Hepatocyte (in vitro differentiated cells): ENCODE measurements around the gene FAM241A. TPM values are rescaled to one million over a fixed set of nuclear protein-coding genes. Genes with fewer than 3 reads are reported as not detected.

Experiments
- DNase-seq: peaks from one replicate; pipeline ENCODE4 v3.0.0-alpha.2; 2016; ENCODE audit warnings: low spot score
- H2AFZ ChIP-seq: fragments of 200-600 bp; sonication (generic); 2 replicates; pipeline ENCODE4 v1.6.0; 2016; ENCODE audit warnings: antibody characterized with exemption, mild to moderate bottlenecking
- H3K27ac ChIP-seq: fragments of 200-600 bp; sonication (generic); 2 replicates; pipeline ENCODE4 v1.5.1; 2016; ENCODE audit warnings: mild to moderate bottlenecking
- H3K27me3 ChIP-seq: fragments of 200-600 bp; sonication (generic); 2 replicates; pipeline ENCODE4 v1.6.1; 2016
- H3K36me3 ChIP-seq: fragments of 200-600 bp; sonication (generic); replicated peaks from 2 replicates; pipeline ENCODE4 v1.5.1; 2016; ENCODE audit warnings: low read depth; ENCODE audit not compliant: insufficient read depth
- H3K4me1 ChIP-seq: fragments of 200-600 bp; sonication (generic); 2 replicates; pipeline ENCODE4 v1.5.1; 2016; ENCODE audit warnings: mild to moderate bottlenecking, moderate library complexity; ENCODE audit not compliant: insufficient read depth
- H3K4me2 ChIP-seq: fragments of 200-600 bp; sonication (generic); 2 replicates; pipeline ENCODE4 v1.6.0; 2016
- H3K4me3 ChIP-seq: fragments of 200-600 bp; sonication (generic); 2 replicates; pipeline ENCODE4 v1.5.1; 2016; ENCODE audit warnings: mild to moderate bottlenecking
- H3K79me2 ChIP-seq: fragments of 200-600 bp; sonication (generic); 2 replicates; pipeline ENCODE4 v1.6.0; 2017; ENCODE audit warnings: mild to moderate bottlenecking
- H3K9me2 ChIP-seq: fragments of 200-600 bp; sonication (generic); replicated peaks from 2 replicates; pipeline ENCODE4 v1.6.0; 2017; ENCODE audit warnings: mild to moderate bottlenecking; ENCODE audit not compliant: insufficient read depth
- H3K9me3 ChIP-seq: fragments of 200-600 bp; sonication (generic); 2 replicates; pipeline ENCODE4 v1.5.1; 2016; ENCODE audit warnings: low read depth, mild to moderate bottlenecking
- H4K20me1 ChIP-seq: fragments of 200-600 bp; sonication (generic); 2 replicates; pipeline ENCODE4 v1.6.0; 2016; ENCODE audit warnings: mild to moderate bottlenecking; ENCODE audit not compliant: insufficient read depth, poor library complexity, severe bottlenecking
- EZH2 ChIP-seq: fragments of 200-600 bp; sonication (generic); IDR thresholded peaks from 2 replicates; pipeline ENCODE4 v1.6.1; 2016; ENCODE audit warnings: antibody characterized with exemption, mild to moderate bottlenecking, borderline replicate concordance
- EZH2phosphoT487 ChIP-seq: fragments of 200-600 bp; sonication (generic); IDR thresholded peaks from one replicate; pipeline ENCODE4 v1.6.1; 2018; ENCODE audit warnings: antibody characterized with exemption, mild to moderate bottlenecking, low read depth, moderate library complexity; ENCODE audit not compliant: unreplicated experiment, severe bottlenecking
- WGBS: methylation state at CpG from one replicate; pipeline ENCODE4 v1.1.6; 2016; ENCODE audit warnings: low lambda C conversion rate; ENCODE audit errors: missing lambda C conversion rate; 5-methylcytosine and 5-hydroxymethylcytosine counted together
- polyA plus RNA-seq: library from polyadenylated mRNA; unstranded; fragments of >200 nt; fragmentation: Nextera tagmentation; extraction: Ambion mirVana; gene quantifications from 2 replicates; pipeline ENCODE4 v1.2.1, GENCODE V29; 2016
- total RNA-seq: library from RNA; depleted of rRNA; stranded (reverse); fragments of >200 nt; gene quantifications from 2 replicates; pipeline ENCODE4 v1.2.3, GENCODE V29; 2014
- TF ChIP-seq, protein P1 (sequence below): fragments of 200-600 bp; sonication (generic); IDR thresholded peaks from 2 replicates; pipeline ENCODE4 v1.5.1; 2016; ENCODE audit warnings: antibody characterized with exemption, mild to moderate bottlenecking; ENCODE audit not compliant: poor library complexity

FAM241A gene
- total and polyA plus RNA-seq, 2 experiments from 2014 or later, result 2.3 to 3.2 TPM

DNA sequence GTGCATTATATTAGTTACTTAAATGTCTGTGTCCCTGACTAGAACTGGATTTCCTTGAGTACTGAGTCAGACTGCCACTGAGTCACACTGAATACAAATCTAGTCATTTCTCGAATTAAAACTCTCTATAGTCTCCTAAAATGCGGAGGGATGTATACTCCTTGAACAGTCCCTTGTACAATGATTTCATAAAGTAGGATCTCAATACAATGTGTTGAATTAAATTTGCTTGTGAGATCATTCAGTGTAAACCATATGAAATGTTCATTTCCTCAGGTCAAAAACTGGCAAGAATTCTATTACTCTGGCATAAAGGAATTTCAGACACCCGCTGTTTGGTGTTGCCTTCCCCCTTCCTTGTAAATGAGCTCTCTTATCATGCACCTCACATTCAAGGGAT is 17.5 kb upstream of the FAM241A start:
- Histone ChIP-seq H3K36me3 (no peaks in the 10 kb centered on the region), H3K79me2 (no peaks in the 10 kb centered on the region), H3K9me2 (no peaks in the 10 kb centered on the region), H3K4me2 (no peak overlapping the region), H3K4me3 (no peak overlapping the region), H3K9me3 (no peaks in the 10 kb centered on the region), H3K4me1 (no peaks in the 10 kb centered on the region), H4K20me1 (no peaks in the 10 kb centered on the region), H3K27me3 (no peaks in the 10 kb centered on the region), H2AFZ (no peak overlapping the region), H3K27ac (no peak overlapping the region)
- WGBS, result 79% methylated on average over 3 of the region's 3 CpGs
- TF ChIP-seq, protein P1, sequence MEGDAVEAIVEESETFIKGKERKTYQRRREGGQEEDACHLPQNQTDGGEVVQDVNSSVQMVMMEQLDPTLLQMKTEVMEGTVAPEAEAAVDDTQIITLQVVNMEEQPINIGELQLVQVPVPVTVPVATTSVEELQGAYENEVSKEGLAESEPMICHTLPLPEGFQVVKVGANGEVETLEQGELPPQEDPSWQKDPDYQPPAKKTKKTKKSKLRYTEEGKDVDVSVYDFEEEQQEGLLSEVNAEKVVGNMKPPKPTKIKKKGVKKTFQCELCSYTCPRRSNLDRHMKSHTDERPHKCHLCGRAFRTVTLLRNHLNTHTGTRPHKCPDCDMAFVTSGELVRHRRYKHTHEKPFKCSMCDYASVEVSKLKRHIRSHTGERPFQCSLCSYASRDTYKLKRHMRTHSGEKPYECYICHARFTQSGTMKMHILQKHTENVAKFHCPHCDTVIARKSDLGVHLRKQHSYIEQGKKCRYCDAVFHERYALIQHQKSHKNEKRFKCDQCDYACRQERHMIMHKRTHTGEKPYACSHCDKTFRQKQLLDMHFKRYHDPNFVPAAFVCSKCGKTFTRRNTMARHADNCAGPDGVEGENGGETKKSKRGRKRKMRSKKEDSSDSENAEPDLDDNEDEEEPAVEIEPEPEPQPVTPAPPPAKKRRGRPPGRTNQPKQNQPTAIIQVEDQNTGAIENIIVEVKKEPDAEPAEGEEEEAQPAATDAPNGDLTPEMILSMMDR, result no peak
- TF ChIP-seq EZH2phosphoT487 (no peak), EZH2 (no peak)
- DNase-seq, result no peak

DNA sequence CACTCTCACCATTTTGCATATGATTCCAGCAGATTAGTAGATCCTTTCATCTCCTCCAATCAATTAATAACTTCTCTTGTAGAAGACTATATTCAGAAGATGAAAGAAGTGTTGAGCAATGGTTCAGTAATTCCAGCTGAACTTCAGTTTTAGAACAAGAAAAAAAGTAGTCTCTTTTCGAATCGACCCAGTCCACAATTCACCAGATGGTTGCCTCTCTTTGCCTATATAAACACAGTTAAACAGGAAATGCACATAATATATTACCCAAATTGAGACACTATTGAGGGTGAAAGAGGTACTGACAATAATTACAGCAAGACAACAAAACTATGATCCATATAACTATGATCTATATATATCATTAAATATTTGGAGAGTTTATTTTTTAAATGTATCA is 16.8 kb upstream of the FAM241A start:
- H3K36me3 ChIP-seq, result no peaks in the 10 kb centered on the region
- no peak overlapping the region for H3K4me3 ChIP-seq
- H3K9me2 ChIP-seq, result no peaks in the 10 kb centered on the region
- TF ChIP-seq, protein P1, result no peak
- TF ChIP-seq EZH2phosphoT487 (no peak), EZH2 (no peak)
- no peaks in the 10 kb centered on the region for H3K27me3 ChIP-seq
- H3K4me1 ChIP-seq, result peaks cover 3% of the 10 kb centered on the region
- 69% methylated on average over 2 of the region's 2 CpGs for WGBS
- DNase-seq, result no peak
- H3K9me3 ChIP-seq, result no peaks in the 10 kb centered on the region
- H2AFZ ChIP-seq, result no peak overlapping the region
- H3K4me2 ChIP-seq, result no peak overlapping the region
- no peak overlapping the region for H3K27ac ChIP-seq
- no peaks in the 10 kb centered on the region for H3K79me2 ChIP-seq
- no peaks in the 10 kb centered on the region for H4K20me1 ChIP-seq

DNA sequence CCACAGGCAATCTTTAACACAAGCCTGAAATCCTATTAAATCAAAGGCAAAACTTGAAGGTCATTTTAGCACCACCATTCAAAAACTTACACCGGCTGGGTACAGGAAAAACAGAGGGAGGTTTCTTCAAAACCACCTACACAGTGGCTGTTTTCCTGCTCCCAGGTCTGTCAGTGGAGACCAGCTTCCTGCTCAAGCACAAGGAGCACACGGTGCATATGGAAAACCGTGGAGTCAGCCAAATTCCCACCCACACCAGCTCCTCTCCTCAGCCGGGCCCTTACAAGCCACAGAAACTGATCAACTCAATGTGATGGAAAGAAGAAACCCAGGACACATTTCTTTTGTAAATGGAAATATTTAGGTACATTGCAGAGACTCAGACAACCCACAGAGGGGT is 14.3 kb upstream of the FAM241A start:
- no peak overlapping the region for H3K27ac ChIP-seq
- no peak overlapping the region for H3K4me3 ChIP-seq
- H4K20me1 ChIP-seq, result no peaks in the 10 kb centered on the region
- no peaks in the 10 kb centered on the region for H3K79me2 ChIP-seq
- WGBS, result 14% methylated on average over 4 of the region's 4 CpGs
- TF ChIP-seq, protein P1, result no peak
- no peak for TF ChIP-seq EZH2
- no peak for TF ChIP-seq EZH2phosphoT487
- H3K9me2 ChIP-seq, result no peaks in the 10 kb centered on the region
- no peaks in the 10 kb centered on the region for H3K27me3 ChIP-seq
- no peak for DNase-seq
- H3K4me1 ChIP-seq, result peaks cover 8% of the 10 kb centered on the region
- no peak overlapping the region for H3K4me2 ChIP-seq
- H3K36me3 ChIP-seq, result no peaks in the 10 kb centered on the region
- peak overlapping the region; percentile 19 for H2AFZ ChIP-seq
- H3K9me3 ChIP-seq, result no peaks in the 10 kb centered on the region

DNA sequence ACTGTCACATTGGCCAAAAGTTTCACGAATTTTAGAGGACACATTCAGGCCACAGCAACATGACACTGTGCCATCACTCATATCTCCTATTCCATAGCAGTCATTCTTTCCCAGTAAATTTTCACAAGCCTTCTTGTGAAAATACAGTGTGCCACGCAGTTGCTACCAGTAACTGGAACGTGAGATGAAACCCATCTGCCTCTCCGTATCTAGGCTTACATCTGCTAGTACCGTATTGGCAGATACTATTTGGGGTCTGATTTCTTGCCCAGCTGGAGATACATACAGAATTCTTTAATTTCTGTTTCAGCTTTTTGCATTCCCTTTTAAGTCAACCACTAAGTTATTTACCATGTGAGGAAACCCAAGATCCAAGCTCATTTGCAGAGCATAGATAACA is 8.7 kb upstream of the FAM241A start:
- H2AFZ ChIP-seq, result no peak overlapping the region
- H3K9me3 ChIP-seq, result no peaks in the 10 kb centered on the region
- no peaks in the 10 kb centered on the region for H3K36me3 ChIP-seq
- no peaks in the 10 kb centered on the region for H3K79me2 ChIP-seq
- no peak overlapping the region for H3K4me3 ChIP-seq
- H3K27ac ChIP-seq, result no peak overlapping the region
- H3K27me3 ChIP-seq, result no peaks in the 10 kb centered on the region
- WGBS, result 92% methylated on average over 5 of the region's 5 CpGs
- no peak for DNase-seq
- no peaks in the 10 kb centered on the region for H4K20me1 ChIP-seq
- TF ChIP-seq, protein P1, result no peak
- no peak for TF ChIP-seq EZH2phosphoT487
- no peak for TF ChIP-seq EZH2
- H3K4me2 ChIP-seq, result no peak overlapping the region
- H3K9me2 ChIP-seq, result no peaks in the 10 kb centered on the region
- H3K4me1 ChIP-seq, result peaks cover 8% of the 10 kb centered on the region
